Measurements from ENCODE around the gene ADCY3.

ADCY3 gene

DNA sequence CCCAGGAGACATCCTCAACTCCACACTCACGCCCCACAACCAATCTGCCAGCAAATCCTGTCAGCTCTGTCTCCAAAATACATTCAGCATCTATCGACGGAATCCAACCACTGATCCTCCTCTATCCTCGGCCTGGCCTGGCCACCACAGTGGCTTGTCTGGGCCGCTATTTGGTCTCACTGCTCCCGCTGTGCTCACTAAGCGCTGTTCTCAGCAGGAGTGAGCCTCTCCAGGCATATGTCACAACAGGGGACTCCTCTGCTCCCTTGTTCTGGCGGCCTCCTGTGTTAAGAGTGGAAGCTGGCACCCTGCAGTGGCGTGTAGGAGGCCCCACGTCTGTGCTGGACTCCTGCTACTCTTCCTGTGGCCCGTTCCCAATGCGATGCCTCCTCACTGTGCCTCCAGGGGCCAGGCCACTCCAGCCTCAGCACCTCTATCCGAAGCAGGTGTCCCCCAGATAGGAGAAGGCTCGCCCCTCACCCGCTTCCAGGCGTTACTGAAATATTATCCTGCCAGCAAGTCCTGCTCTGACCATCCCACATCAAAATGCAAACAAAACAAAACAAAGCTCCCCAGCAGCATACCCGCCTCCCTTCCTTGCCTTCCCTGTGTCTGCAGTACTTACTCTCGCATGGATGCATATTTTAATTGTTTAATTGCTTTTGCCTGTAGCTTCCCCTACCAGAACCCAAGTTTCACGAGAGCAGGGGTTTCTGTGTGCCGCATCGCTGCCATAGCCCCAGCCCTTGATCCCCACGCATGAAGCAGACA, 86.9 kb downstream of the ADCY3 start:
- in situ Hi-C loops (cut with MboI; ENCODE audit: low sequenced_read_pairs): no loop called here

DNA sequence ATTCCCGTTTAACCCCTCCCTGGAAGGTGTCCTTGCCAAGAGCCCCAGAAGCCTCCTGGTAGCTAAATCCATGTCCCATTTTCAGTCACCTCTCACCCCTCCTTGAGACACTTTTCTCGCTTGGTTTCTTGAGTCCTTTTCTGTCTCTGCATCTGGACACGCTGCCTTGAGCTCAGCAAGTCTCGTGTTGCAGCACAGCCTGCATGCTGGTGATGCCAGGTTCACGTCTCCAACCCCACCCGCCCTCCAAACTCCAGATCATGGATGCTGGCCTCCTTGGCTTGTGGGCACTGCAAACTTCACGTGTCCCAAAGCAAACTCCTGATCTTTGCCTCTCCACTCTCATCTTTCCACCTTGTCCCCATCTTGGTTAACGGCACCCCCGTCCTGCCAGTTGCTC, 87.5 kb downstream of the ADCY3 start:
- in situ Hi-C loops (cut with MboI; ENCODE audit: low sequenced_read_pairs): no loop called here

DNA sequence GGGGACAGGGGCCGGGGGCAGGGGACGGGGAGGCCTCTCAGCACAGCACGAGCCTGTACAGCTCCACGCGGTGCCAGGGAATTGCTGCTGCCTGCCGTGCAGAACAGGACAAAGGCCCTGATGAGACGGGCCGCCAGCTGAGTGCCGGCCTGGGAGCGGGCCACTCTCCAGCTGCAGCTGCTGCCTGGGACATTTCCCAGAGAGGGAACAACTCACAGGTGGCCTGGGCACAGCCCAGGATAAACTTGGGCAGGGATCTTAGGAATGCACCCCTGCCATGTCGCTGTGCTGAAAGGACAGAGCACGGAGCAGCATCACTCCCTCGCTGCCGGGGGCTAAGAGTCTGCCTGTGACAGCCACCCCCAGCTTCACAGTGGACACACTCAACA, 88.0 kb downstream of the ADCY3 start:
- in situ Hi-C loops (cut with MboI; ENCODE audit: low sequenced_read_pairs): no loop called here

DNA sequence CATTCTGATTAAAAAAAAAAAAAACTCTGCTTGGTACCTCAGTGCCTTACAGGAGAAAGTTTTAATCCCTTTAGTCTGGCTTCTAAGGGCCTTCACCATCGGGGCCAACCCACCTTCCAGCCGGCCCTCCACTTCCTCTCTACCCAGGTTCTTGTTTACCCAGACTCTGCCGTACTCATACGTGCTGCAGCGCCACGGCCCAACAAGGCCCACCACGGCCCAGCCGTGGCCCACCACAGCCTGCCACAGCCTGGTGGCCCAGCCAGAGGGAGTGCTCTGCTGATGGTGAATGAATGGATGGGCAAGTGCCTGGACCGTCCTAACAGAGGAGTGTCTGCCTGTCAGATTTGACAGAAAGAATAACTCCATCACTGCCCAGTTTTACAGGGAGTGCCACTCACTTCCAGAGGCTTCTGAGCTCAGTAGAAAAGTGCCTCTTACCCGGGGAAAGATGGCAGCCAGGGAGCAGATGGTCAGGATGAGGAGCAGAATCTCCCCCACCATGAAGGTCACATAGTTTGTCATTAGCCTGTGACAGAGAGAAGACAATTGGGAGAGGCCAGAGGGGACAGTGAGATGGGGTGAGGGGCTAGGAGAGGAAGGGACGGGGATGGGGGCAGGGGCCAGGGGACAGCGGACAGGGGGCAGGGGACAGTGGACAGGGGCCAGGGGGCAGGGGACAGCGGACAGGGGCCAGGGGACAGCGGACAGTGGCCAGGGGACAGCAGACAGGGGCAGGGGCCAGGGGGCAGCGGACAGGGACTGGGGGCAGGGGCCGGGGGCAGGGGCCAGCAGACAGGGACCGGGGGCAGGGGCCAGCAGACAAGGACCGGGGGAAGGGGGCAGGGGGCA, 88.6 kb downstream of the ADCY3 start:
- in situ Hi-C loops (cut with MboI; ENCODE audit: low sequenced_read_pairs): no loop called here

DNA sequence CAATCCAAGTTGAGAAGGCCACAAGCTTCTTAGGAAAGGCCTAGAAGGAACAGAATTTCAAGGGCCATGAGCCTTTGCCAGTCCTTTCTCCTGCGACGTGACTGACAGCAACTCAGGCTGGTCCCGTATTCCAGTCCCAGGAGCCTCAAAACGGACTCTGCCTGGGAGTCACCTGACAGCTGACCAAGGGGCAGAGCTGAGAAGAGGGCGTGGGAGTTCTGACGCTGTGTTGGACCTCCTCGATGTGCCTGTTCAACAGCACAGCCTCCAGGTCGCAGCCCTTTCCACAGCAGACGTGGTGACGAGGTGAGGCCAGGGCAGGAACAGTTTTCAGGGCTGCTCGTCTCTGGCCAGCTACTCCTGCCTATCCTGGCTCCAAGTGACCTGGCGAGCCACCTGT, 89.3 kb downstream of the ADCY3 start:
- in situ Hi-C loops (cut with MboI; ENCODE audit: low sequenced_read_pairs): no loop called here

DNA sequence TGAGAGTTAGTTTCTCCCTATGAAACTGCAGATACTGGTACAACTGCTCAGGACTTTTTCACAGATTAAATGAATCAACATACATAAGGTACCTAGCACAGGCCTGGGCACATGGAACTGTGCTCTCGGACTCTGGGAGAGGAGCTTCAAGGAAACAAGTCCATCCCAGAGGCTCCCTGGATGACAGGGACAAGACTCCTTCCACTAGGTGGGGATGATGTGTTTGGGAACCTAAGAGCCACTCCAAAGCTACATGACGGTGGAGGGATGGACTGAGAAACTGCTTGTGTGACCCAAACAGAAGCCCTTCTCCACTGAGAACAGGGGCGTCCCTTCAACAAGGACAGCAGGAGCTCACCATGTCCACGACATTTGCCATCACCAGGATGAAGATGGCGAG, 89.7 kb downstream of the ADCY3 start:
- in situ Hi-C loops (cut with MboI; ENCODE audit: low sequenced_read_pairs): no loop called here

DNA sequence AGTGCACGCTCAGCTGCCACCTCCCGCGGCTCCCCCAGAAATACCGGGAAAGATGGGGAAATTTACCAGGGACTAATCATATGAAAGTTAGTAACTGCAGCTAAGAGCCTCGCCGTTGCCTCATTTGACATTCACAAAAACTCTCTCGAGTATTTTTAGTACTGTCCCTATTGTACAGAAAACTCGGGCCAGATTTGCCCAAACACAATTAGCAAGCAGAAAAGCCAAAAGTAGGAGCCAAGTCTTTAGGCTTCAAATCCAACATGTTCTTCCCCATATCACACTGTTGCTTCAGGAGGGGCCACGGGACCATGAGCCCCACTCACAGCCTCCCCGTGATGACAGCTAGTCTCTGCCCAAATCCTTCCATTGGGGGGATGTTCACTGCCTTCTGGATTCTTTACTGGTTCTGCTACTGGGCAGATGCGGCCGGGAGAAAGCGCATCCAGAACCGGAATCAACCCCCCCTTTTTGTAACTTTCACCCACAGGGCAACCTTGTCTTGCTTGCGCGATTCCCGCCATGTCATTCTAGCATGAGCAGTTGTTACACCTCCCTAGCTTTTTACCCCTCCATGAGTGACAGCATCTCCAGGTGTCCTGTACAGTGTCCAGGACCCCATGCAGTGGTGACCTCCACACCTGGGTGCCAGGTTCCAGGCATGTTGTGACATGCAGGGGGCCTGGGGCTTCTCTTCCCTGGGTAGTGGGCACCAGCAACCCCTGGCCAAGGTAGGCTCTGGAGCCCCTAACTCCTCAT, 91.6 kb downstream of the ADCY3 start:
- in situ Hi-C loops (cut with MboI; ENCODE audit: low sequenced_read_pairs): loop anchor here (10.0 kb wide), 2 partner anchors 214 to 414 kb away; no protein-coding TSS in a partner anchor

DNA sequence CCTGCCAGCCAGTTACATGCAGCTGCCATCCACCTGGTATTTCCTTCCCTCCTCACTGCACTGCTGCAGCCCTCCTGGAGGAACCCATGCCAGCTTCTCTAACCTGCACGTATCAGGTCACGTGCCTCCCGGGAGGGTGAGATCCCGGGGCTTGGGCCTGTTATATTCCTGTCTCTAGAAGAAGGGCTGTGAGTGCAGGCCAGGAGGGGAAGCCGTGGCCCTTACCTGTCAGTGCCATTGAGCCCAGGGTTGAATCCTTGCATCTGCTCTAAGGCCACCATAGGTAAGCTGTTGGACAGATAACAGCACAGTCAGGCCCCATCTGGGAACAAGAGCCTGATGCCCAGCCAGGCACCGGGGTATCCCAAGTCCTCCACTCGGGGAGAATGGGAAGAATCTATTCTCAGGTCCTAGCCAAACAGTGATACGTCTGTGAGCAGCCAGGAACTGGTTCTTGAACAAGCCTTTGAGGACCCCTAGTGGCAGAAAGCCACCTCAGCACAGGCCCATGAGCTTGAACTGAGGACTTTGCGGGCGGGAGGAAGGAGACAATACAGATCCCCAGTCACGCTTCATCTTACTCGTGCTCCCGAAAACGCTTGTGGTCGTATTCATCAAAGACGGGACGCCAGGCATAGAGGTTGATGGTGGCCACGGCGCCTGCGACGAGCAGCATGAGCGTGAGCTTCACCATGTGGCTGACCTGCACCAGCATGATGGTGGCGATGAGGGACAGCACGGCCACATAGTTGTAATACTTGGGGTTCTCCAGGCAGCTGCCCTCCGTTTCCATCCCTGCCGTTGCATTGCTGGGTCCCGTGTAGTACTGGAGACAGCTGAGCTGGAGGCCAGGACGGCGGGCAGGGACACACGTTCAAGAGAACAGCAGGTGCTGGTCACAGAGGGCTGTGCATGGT, 92.5 kb downstream of the ADCY3 start:
- in situ Hi-C loops (cut with MboI; ENCODE audit: low sequenced_read_pairs): loop anchor here (10.0 kb wide), 2 partner anchors 213 to 413 kb away; no protein-coding TSS in a partner anchor

DNA sequence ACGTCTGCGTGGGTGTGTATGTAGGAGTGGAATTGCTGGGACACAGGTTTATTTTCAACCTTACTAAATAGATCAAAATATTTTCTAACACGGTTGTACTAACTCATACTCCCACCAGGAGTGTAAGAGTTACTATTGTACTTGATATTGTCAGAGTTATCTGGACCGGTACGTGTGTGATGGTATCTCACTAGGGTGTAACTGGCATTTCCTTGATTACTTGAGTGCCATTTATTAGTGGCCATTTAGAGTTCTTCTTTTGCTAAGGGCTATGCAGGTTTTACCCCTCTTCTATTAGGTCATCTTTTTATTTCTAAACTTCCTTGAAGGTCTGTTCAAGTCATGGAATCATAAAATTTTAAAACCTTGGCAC, 93.3 kb downstream of the ADCY3 start:
- in situ Hi-C loops (cut with MboI; ENCODE audit: low sequenced_read_pairs): loop anchor here (10.0 kb wide), 2 partner anchors 212 to 412 kb away; no protein-coding TSS in a partner anchor

DNA sequence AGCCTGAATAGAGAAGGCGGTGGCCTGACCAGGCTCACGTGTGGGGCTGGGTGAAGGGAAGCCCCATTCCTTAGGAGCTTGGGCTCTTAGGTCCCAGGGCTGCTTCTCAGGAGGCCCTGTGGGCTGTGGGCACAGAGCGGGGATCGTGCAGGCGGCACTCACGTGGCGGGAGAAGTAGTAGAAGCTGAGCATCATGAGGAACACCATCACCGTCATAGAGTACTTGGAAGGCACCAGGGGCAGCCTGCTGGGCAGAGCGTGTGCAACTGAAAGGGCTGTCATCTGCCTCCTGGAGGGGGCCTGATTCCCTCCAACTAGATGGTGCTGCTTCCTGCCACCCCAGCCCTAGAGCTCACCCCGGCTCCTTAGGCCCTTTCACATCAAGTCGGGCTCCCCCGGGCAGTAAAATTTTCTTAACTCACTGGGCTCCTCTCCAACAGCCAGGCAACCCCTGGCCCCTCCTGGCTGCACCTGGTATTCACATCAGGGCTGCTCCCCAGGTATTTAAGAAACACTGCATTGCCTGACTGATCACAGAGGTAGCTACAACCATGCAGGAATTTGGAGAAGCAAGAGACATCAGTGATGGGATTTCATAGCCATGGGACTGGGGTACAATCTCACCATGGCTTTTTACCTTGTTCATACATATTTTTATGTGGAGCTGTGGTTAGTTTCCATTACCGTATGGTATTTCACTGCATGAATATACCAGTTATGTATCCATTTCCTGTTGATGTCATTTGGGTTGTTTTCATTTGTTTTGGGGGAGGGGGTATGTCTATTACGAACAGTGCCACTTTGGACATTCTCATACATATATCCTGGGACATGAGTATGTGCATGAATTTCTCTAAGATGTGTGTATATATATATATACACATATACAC, 93.9 kb downstream of the ADCY3 start:
- in situ Hi-C loops (cut with MboI; ENCODE audit: low sequenced_read_pairs): loop anchor here (10.0 kb wide), 2 partner anchors 211 to 411 kb away; no protein-coding TSS in a partner anchor

DNA sequence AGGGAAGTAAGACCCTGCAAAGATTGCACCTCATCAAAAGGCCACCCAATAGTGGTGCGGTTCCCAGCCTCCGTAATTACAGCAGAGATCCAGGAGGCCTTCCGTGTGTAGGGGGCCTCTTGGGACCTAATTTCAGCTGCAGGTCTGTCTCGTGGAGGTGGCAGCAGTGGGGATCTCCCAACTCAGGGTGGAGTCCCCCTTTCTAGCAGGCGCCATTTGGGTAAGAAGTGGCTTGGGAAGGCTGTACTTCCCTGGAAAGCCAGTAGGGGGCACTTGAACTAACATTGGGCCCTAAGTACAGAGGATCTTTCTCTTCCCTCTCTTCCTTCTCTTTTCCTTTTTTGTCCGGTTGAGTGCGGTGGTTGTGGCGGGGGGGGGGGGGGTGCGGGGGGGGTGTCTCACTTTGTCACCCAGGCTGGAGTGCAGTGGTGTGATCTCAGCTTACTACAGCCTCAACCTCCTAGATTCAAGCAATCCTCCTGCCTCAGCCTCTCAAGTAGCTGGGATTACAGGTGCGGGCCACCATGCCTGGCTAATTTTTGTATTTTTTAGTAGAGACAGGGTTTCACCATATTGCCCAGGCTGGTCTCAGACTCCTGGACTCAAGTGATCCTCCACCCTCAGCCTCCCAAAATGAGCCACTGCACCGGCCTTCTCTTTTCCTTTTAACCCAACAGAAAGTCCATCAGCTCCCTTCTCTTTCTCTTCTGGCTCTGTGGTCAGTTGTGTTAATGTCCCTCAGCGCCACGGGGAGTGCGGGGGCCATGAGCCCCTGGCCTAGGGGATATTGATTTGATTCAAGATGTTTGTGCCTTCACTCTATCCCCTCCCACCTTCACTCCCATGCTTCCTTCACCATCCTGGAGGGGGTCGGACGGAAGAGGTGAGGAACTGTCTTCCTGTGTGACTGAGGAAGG, 94.8 kb downstream of the ADCY3 start:
- in situ Hi-C loops (cut with MboI; ENCODE audit: low sequenced_read_pairs): loop anchor here (10.0 kb wide), 2 partner anchors 210 to 410 kb away; no protein-coding TSS in a partner anchor

DNA sequence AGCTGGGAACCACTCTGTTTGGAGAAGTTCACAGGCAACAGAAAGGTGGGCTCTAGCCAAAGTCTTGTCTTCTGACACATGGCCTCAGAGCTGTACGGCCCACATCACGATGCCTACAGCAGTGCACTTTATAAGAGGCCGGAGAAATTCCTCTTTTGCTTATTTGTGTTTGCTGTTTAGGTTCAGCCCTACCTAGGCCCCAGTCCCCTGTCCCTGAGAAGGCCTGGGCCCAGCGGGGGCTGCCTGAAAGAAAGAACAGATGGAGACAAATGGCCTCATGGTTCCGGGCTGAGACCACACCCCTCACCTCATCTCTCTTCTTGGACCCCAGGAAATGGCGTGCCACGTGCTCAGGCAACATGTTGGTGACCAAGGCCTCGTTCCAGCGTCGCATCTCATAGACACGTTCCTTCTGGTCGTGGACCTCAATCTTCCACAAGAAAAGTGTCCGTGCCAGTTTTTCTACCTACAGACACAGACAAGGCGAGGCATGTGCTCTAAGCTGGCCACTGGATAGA, 95.9 kb downstream of the ADCY3 start:
- in situ Hi-C loops (cut with MboI; ENCODE audit: low sequenced_read_pairs): loop anchor here (10.0 kb wide), 2 partner anchors 209 to 409 kb away; no protein-coding TSS in a partner anchor

DNA sequence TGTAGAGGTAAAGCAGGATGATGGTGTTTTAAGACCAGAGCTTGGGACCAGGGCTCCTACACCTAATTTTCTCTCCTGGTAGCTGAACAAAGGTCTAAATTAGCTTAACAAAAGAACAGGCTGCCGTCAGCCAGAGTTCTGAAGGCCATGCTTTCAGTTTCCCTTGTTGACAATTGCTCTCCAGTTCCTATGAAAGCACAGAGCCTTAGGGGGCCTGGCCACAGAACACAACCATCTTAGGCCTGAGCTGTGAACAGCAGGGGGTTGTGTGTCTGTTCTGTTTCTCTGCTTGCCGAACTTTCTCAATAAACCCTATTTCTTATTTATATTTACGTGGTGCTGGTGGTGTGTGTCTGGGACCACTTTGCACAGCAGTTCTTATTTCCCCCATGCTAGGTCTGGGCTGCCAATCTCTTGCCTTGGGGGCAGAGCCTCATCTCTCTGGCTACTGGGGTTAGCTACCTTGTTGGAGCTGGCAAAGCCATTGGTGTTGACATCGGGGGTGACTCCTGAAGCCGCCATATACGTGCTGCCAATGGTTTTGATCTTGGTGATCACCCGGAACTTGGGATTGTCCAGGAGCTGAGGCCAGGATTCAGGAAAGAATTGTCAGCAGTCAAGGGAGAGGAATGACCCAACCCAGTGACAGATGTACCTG, 97.9 kb downstream of the ADCY3 start:
- in situ Hi-C loops (cut with MboI; ENCODE audit: low sequenced_read_pairs): loop anchor here (10.0 kb wide), 2 partner anchors 207 to 407 kb away; no protein-coding TSS in a partner anchor

DNA sequence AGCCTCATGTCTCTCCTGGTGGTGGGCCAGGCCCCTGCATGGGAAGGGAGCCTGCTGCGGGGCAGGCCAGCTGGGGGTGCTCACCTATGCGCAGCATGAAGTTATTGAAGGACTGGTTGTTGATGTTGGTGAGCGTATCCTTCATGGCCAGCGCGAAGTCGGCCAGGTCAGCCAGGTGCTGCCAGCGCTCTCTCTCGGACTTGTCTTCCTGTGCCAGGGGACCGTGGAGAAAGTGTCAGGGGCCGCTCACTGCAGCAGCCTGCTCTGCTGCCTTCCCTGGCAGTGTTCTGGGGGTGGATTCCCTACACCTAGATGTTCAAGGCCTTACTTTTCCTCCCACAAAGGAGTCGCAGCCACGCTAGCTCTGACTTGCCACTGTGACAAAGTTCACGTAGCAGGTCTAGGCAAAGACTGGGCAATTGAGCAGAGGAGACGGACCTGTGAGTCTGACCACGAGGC, 98.6 kb downstream of the ADCY3 start:
- in situ Hi-C loops (cut with MboI; ENCODE audit: low sequenced_read_pairs): loop anchor here (10.0 kb wide), 2 partner anchors 207 to 407 kb away; no protein-coding TSS in a partner anchor

DNA sequence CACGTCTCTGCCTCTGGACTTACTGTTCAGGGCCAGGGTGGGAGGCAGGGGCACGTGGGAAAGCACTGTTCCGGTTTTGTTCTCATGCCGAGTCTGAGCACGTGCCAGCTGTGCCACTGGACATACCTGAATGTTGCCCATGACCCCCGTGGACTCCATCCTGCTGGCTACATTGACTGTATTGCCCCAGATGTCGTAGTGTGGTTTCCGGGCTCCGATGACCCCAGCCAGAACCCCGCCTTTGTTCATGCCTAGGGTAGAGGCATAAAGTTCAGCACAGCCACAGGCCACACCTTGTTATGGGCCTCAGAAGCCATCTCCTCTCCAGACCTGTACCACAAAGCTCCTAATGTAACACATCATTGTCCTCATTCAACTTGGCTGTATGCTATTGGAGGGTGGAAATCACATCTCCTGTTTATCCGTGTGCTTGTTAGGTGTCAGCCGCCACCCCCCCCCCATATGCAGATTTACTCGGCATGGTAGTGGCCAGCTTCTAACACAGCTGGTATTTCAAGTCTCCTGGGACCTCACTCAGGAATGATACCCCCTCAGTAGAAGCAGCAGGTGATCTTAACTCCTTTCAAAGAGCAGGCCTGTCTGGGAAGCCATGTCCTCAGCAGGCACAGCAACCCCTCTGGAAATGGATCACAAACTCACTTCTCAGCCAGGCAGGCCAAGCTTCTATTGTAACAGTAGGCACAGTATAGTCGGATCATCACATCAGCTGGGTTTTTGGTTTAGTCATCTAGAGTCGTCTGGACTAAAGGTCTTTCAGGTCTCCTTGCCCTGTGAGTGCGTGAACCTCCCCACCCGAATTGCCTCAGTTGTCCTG, 99.2 kb downstream of the ADCY3 start:
- in situ Hi-C loops (cut with MboI; ENCODE audit: low sequenced_read_pairs): loop anchor here (10.0 kb wide), 2 partner anchors 206 to 406 kb away; no protein-coding TSS in a partner anchor

DNA sequence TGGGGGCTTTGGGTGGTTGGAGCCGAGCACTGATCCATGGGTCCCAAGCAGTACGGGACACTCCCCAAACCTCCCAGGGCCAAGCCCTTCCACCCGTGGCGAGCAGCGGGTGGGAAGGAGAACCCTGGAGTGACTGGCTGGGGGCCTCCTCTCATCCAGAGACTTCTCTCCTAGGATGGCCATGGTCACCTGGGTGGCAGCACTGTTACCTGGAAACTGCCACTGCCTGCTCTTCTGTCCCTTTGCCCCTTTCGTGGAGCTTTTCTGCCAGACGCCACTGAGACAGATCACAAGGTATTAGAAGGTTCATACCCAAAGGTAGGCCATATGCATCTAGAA, 99.9 kb downstream of the ADCY3 start:
- in situ Hi-C loops (cut with MboI; ENCODE audit: low sequenced_read_pairs): loop anchor here (10.0 kb wide), 2 partner anchors 205 to 405 kb away; no protein-coding TSS in a partner anchor

Data from HL-60/S4 (cell line).